ENCODE data around the gene TBKBP1. TPM values are rescaled to one million over a fixed set of nuclear protein-coding genes. Genes with fewer than 3 reads are reported as not detected.
A peak's percentile ranks its signal among the peaks of the same experiment; 100 is the strongest.

TBKBP1 gene
- total and polyA plus RNA-seq, 9 of the 15 experiments (the other 6 are each of a cell fraction or from before 2014, with no cell fraction given): 0.03 to 15.6 (median 6.8) TPM

GRCh38 chr17:47698749-47699535, 5.0 kb downstream of the TBKBP1 start (continued):
- TF ChIP-seq HBP1 (CRISPR knock-in tag; IDR thresholded peaks at IDR 0.05) (peak; percentile 63; the same call in 1 of the 2 replicates), ZSCAN32 (CRISPR knock-in tag; IDR thresholded peaks at IDR 0.05) (no peak), ARID3B (CRISPR knock-in tag; IDR thresholded peaks at IDR 0.05; ENCODE audit: borderline replicate concordance) (no peak), STAT5A (IDR thresholded peaks at IDR 0.05; ENCODE audit: borderline replicate concordance, low read length) (no peak), CBFA2T3 (IDR thresholded peaks at IDR 0.05) (no peak), RNF2 (IDR thresholded peaks at IDR 0.05) (no peak), HDAC3 (IDR thresholded peaks at IDR 0.05; ENCODE audit: borderline replicate concordance, partially characterized antibody) (no peak), SMC3 (conservative IDR thresholded peaks at IDR 0.05; ENCODE audit: insufficient read depth, low read depth, low read length) (peak; percentile 71), CTBP1 (IDR thresholded peaks at IDR 0.05; ENCODE audit: borderline replicate concordance) (no peak), BHLHE40 (IDR thresholded peaks at IDR 0.05; ENCODE audit: low read length) (peak; percentile 7; the same call in 1 of the 2 replicates), STAT5B (CRISPR knock-in tag; IDR thresholded peaks at IDR 0.05) (no peak), SMARCC2 (IDR thresholded peaks at IDR 0.05; ENCODE audit: low read depth) (no peak)
